Measurements from ENCODE around the gene NECTIN1. TPM values are rescaled to one million over a fixed set of nuclear protein-coding genes. Genes with fewer than 3 reads are reported as not detected.
A peak's percentile ranks its signal among the peaks of the same experiment; 100 is the strongest.

The NECTIN1 gene
- total and polyA plus RNA-seq, 2 of the 13 experiments (the other 11 are each of a cell fraction or from before 2014, with no cell fraction given), result 3.9 to 7.3 TPM

DNA sequence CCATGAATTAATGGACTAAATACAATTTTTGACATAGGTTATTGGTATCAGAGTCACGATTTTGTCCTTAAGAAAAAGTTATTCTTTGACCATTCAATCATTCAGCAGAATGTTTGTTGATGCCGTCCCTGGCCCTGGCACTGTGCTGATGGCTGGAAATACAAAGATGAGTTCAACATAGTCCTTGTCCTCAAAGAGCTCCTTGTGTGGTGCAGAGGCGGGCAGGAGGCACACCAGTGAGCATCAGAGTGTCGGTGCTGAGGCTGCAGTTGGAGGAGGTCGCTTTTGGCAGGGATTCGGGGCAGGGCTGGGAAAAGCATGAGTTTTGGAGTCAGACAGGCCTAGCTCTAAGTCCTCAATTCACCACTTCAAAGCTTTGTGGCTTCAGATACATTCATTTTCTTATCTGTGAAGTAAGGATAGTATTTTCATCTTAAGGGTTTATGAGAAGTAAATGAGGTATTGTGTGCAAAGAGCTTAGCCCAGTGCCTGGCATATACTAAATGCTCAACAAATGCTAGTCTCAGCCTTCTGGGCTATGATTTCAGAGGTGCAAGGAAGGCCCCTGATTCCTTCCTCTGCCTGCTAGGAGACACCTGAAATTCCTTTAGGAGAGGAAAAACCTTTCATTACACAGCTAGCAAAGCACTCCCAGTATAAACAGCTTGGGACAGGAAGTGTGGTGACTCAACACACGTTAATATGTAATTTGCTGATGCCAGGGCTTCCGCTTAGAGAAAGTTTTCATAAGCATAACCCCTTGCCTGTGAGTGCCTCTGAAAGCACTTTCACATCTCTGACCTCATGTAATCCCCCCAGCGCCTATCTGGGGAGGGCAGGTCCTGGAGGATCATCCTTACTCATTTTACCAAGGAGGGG is 113.8 kb downstream of the NECTIN1 start (continued):
- TF ChIP-seq CSRNP1 (CRISPR knock-in tag; IDR thresholded peaks at IDR 0.05), result no peak
- no peak for TF ChIP-seq TBX3 (IDR thresholded peaks at IDR 0.05; ENCODE audit: borderline replicate concordance)
- TF ChIP-seq ZNF792 (CRISPR knock-in tag; IDR thresholded peaks at IDR 0.05), result 0 out of 2 replicates have a peak, but pooled peaks have one; percentile 42
- no peak for TF ChIP-seq RFXAP (CRISPR knock-in tag; IDR thresholded peaks at IDR 0.05; ENCODE audit: borderline replicate concordance)
- no peak for TF ChIP-seq ZNF367 (CRISPR knock-in tag; IDR thresholded peaks at IDR 0.05; ENCODE audit: borderline replicate concordance)
- TF ChIP-seq BRF2 (CRISPR knock-in tag; IDR thresholded peaks at IDR 0.05), result no peak
- TF ChIP-seq ZNF282 (IDR thresholded peaks at IDR 0.05; ENCODE audit: partially characterized antibody), result no peak
- TF ChIP-seq EP300 (IDR thresholded peaks at IDR 0.05; ENCODE audit: low read depth in 2 of 2, low read length in 2 of 2), result peak in 1 of 2 experiments; percentile 22; a peak in 1 of 4 replicates
- TF ChIP-seq EP300 (CRISPR knock-in tag; IDR thresholded peaks at IDR 0.05; ENCODE audit: borderline replicate concordance), result no peak
- TF ChIP-seq, protein P1, sequence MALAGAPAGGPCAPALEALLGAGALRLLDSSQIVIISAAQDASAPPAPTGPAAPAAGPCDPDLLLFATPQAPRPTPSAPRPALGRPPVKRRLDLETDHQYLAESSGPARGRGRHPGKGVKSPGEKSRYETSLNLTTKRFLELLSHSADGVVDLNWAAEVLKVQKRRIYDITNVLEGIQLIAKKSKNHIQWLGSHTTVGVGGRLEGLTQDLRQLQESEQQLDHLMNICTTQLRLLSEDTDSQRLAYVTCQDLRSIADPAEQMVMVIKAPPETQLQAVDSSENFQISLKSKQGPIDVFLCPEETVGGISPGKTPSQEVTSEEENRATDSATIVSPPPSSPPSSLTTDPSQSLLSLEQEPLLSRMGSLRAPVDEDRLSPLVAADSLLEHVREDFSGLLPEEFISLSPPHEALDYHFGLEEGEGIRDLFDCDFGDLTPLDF (CRISPR knock-in tag; IDR thresholded peaks at IDR 0.05), result no peak
- peak; percentile 58 for TF ChIP-seq SAP130 (CRISPR knock-in tag; IDR thresholded peaks at IDR 0.05; ENCODE audit: low read depth)
- TF ChIP-seq CAMTA2 (CRISPR knock-in tag; IDR thresholded peaks at IDR 0.05; ENCODE audit: borderline replicate concordance), result no peak
- TF ChIP-seq GATAD2A (CRISPR knock-in tag; IDR thresholded peaks at IDR 0.05), result peak; percentile 29; the same call in 1 of the 2 replicates
- TF ChIP-seq CEBPB (IDR thresholded peaks at IDR 0.05; ENCODE audit: borderline replicate concordance, low read depth, low read length), result no peak
- no peak for TF ChIP-seq ZBTB39 (CRISPR knock-in tag; IDR thresholded peaks at IDR 0.05)
- TF ChIP-seq ETV5 (CRISPR knock-in tag; IDR thresholded peaks at IDR 0.05; ENCODE audit: borderline replicate concordance), result peak; percentile 95
- TF ChIP-seq ZFP62 (CRISPR knock-in tag; IDR thresholded peaks at IDR 0.05), result no peak
- TF ChIP-seq, protein P2, sequence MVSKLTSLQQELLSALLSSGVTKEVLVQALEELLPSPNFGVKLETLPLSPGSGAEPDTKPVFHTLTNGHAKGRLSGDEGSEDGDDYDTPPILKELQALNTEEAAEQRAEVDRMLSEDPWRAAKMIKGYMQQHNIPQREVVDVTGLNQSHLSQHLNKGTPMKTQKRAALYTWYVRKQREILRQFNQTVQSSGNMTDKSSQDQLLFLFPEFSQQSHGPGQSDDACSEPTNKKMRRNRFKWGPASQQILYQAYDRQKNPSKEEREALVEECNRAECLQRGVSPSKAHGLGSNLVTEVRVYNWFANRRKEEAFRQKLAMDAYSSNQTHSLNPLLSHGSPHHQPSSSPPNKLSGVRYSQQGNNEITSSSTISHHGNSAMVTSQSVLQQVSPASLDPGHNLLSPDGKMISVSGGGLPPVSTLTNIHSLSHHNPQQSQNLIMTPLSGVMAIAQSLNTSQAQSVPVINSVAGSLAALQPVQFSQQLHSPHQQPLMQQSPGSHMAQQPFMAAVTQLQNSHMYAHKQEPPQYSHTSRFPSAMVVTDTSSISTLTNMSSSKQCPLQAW (CRISPR knock-in tag; IDR thresholded peaks at IDR 0.05), result peak; percentile 47; the same call in 1 of the 2 replicates
- no peak for TF ChIP-seq ZNF20 (CRISPR knock-in tag; IDR thresholded peaks at IDR 0.05)
- TF ChIP-seq MXD1 (CRISPR knock-in tag; IDR thresholded peaks at IDR 0.05), result no peak

Measured in HepG2 (cell line).